NCI-H524 (cell line): ENCODE measurements around the gene ST6GALNAC4.

Source experiments
- DNase-seq, 2 experiments: peaks; one replicate each; lab custom pipeline; 2025; lab: John Stamatoyannopoulos, UW

The ST6GALNAC4 gene

GRCh38 chr9:127912296-127912695, 4.5 kb downstream of the ST6GALNAC4 start:
- no peak for DNase-seq

GRCh38 chr9:127910613-127911205, 6.1 kb downstream of the ST6GALNAC4 start:
- peak; percentile 66 to 73 for DNase-seq

- DNase-seq = no peak
Measured at GRCh38 chr9:127909839-127910273, 7.0 kb downstream of the ST6GALNAC4 start.

GRCh38 chr9:127908660-127908926, 8.2 kb downstream of the ST6GALNAC4 start:
- no peak for DNase-seq

- no peak for DNase-seq
Measured at GRCh38 chr9:127907867-127908659, 8.8 kb downstream of the ST6GALNAC4 start.

GRCh38 chr9:127905788-127906191, 11.1 kb downstream of the ST6GALNAC4 start:
- no peak for DNase-seq

GRCh38 chr9:127905004-127905728, 11.7 kb downstream of the ST6GALNAC4 start:
- no peak for DNase-seq

GRCh38 chr9:127904561-127905003, 12.3 kb downstream of the ST6GALNAC4 start:
- no peak for DNase-seq

GRCh38 chr9:127903557-127904475, 13.0 kb downstream of the ST6GALNAC4 start:
- no peak for DNase-seq

GRCh38 chr9:127899128-127899943, 17.5 kb downstream of the ST6GALNAC4 start, which contains the start of gene ST6GALNAC6:
ST6GALNAC6 (minus strand) TSS chr9:127899603; CDS start chr9:127897981, 1,622 bp downstream.
- DNase-seq = peak; percentile 36 to 76

- DNase-seq = no peak
Measured at GRCh38 chr9:127898433-127899127, 18.3 kb downstream of the ST6GALNAC4 start.

- DNase-seq = peak in 1 of 2 experiments; percentile 33
Measured at GRCh38 chr9:127897193-127897692, 19.6 kb downstream of the ST6GALNAC4 start.

- no peak for DNase-seq
Measured at GRCh38 chr9:127896395-127897192, 20.2 kb downstream of the ST6GALNAC4 start.

- DNase-seq = no peak
Measured at GRCh38 chr9:127895811-127896210, 21.0 kb downstream of the ST6GALNAC4 start.

- no peak for DNase-seq
Measured at GRCh38 chr9:127893392-127893791, 23.4 kb downstream of the ST6GALNAC4 start.

GRCh38 chr9:127892831-127893230, 24.0 kb downstream of the ST6GALNAC4 start:
- DNase-seq = no peak

- DNase-seq = no peak
Measured at GRCh38 chr9:127890053-127890452, 26.8 kb downstream of the ST6GALNAC4 start.

- DNase-seq = no peak
Measured at GRCh38 chr9:127887792-127888191, 29.0 kb downstream of the ST6GALNAC4 start.

- DNase-seq = peak in 1 of 2 experiments; percentile 36
Measured at GRCh38 chr9:127886401-127886972, 30.4 kb downstream of the ST6GALNAC4 start.
